Smooth muscle cell (in vitro differentiated cells): ENCODE results near the gene SNX24. TPM values are rescaled to one million over a fixed set of nuclear protein-coding genes. Genes with fewer than 3 reads are reported as not detected.
A peak's percentile ranks its signal among the peaks of the same experiment; 100 is the strongest.

Experiments
- DNase-seq: peaks from one replicate; lab custom pipeline; 2025; ENCODE audit not compliant: unreplicated experiment; lab: John Stamatoyannopoulos, UW
- H2AFZ ChIP-seq: fragments of 200-600 bp; sonication (generic); 2 replicates; pipeline ENCODE4 v1.6.0; 2016; ENCODE audit warnings: antibody characterized with exemption, low read depth, mild to moderate bottlenecking
- H3F3A ChIP-seq: fragments of 200-600 bp; sonication (generic); 2 replicates; pipeline ENCODE4 v1.6.0; 2017; ENCODE audit warnings: antibody characterized with exemption, low read depth
- H3K27ac ChIP-seq: fragments of 200-600 bp; sonication (generic); 2 replicates; pipeline ENCODE4 v1.5.1; 2016; ENCODE audit warnings: low read depth, mild to moderate bottlenecking
- H3K27me3 ChIP-seq: fragments of 200-600 bp; sonication (generic); 2 replicates; pipeline ENCODE4 v1.6.1; 2016; ENCODE audit warnings: low read depth, mild to moderate bottlenecking
- H3K36me3 ChIP-seq: fragments of 200-600 bp; sonication (generic); 2 replicates; pipeline ENCODE4 v1.5.1; 2016; ENCODE audit warnings: low read depth
- H3K4me1 ChIP-seq: fragments of 200-600 bp; sonication (generic); 2 replicates; pipeline ENCODE4 v1.5.1; 2016; ENCODE audit warnings: low read depth
- H3K4me2 ChIP-seq: fragments of 200-600 bp; sonication (generic); 2 replicates; pipeline ENCODE4 v1.6.0; 2016; ENCODE audit warnings: mild to moderate bottlenecking
- H3K4me3 ChIP-seq: fragments of 200-600 bp; sonication (generic); 2 replicates; pipeline ENCODE4 v1.5.1; 2016; ENCODE audit warnings: mild to moderate bottlenecking
- H3K79me2 ChIP-seq: fragments of 200-600 bp; sonication (generic); 2 replicates; pipeline ENCODE4 v1.6.0; 2016; ENCODE audit warnings: low read depth, mild to moderate bottlenecking
- H3K9ac ChIP-seq: fragments of 200-600 bp; sonication (generic); 2 replicates; pipeline ENCODE4 v1.6.0; 2016; ENCODE audit warnings: low read depth
- H3K9me3 ChIP-seq: fragments of 200-600 bp; sonication (generic); replicated peaks from 2 replicates; pipeline ENCODE4 v1.5.1; 2016; ENCODE audit warnings: low read depth
- H4K20me1 ChIP-seq: fragments of 200-600 bp; sonication (generic); 2 replicates; pipeline ENCODE4 v1.6.0; 2016; ENCODE audit warnings: low read depth
- CTCF ChIP-seq: fragments of 200-600 bp; sonication (generic); IDR thresholded peaks from 2 replicates; pipeline ENCODE4 v1.5.1; 2017; ENCODE audit warnings: borderline replicate concordance, mild to moderate bottlenecking, antibody characterized with exemption; ENCODE audit not compliant: insufficient read depth, poor library complexity, severe bottlenecking
- WGBS: methylation state at CpG from one replicate; pipeline ENCODE4 v1.1.7; 2016; ENCODE audit warnings: low lambda C conversion rate; 5-methylcytosine and 5-hydroxymethylcytosine counted together
- polyA plus RNA-seq: library from polyadenylated mRNA; unstranded; fragments of >200 nt; fragmentation: Nextera tagmentation; extraction: Ambion mirVana; gene quantifications from 2 replicates; pipeline ENCODE4 v1.2.1, GENCODE V29; 2016
- total RNA-seq: library from RNA; depleted of rRNA; stranded (reverse); fragments of >200 nt; gene quantifications from 2 replicates; pipeline ENCODE4 v1.2.3, GENCODE V29; 2014

The SNX24 gene
- total and polyA plus RNA-seq, 2 experiments from 2014 or later: 15.3 to 44.9 TPM

GRCh38 chr5:122870219-122870856 is 24.9 kb downstream of the SNX24 start:
- no peak overlapping the region for H3K9ac ChIP-seq
- H3K4me1 ChIP-seq: no peaks in the 10 kb centered on the region
- WGBS: 55% methylated on average over 7 of the region's 7 CpGs
- H3F3A ChIP-seq: peaks cover 4% of the 10 kb centered on the region
- peaks cover 33% of the 10 kb centered on the region for H3K79me2 ChIP-seq
- peaks cover 22% of the 10 kb centered on the region for H4K20me1 ChIP-seq
- peaks cover 6% of the 10 kb centered on the region for H3K36me3 ChIP-seq
- DNase-seq: no peak
- H3K27ac ChIP-seq: peak overlapping the region; percentile 2
- H3K9me3 ChIP-seq: no peaks in the 10 kb centered on the region
- no peak overlapping the region for H3K4me2 ChIP-seq
- H2AFZ ChIP-seq: no peak overlapping the region
- H3K27me3 ChIP-seq: no peaks in the 10 kb centered on the region
- H3K4me3 ChIP-seq: no peak overlapping the region
- no peak for TF ChIP-seq CTCF

GRCh38 chr5:122871661-122872060 is 26.2 kb downstream of the SNX24 start:
- no peak for DNase-seq
- 86% methylated on average over 8 of the region's 8 CpGs for WGBS
- no peaks in the 10 kb centered on the region for H3K27me3 ChIP-seq
- H2AFZ ChIP-seq: no peak overlapping the region
- H3K4me3 ChIP-seq: no peak overlapping the region
- H3K9ac ChIP-seq: no peak overlapping the region
- H3K36me3 ChIP-seq: peaks cover 6% of the 10 kb centered on the region
- H4K20me1 ChIP-seq: peaks cover 22% of the 10 kb centered on the region
- TF ChIP-seq CTCF: no peak
- peaks cover 4% of the 10 kb centered on the region for H3F3A ChIP-seq
- H3K4me2 ChIP-seq: no peak overlapping the region
- H3K4me1 ChIP-seq: no peaks in the 10 kb centered on the region
- H3K79me2 ChIP-seq: peaks cover 33% of the 10 kb centered on the region
- H3K27ac ChIP-seq: peak overlapping the region; percentile 29
- no peaks in the 10 kb centered on the region for H3K9me3 ChIP-seq

- Histone ChIP-seq H2AFZ (no peak overlapping the region), H3K27ac (no peak overlapping the region), H3K27me3 (no peaks in the 10 kb centered on the region), H3F3A (peaks cover 7% of the 10 kb centered on the region), H4K20me1 (peaks cover 23% of the 10 kb centered on the region), H3K9ac (no peak overlapping the region), H3K4me1 (no peaks in the 10 kb centered on the region), H3K4me3 (no peak overlapping the region), H3K36me3 (no peaks in the 10 kb centered on the region), H3K4me2 (no peak overlapping the region), H3K9me3 (no peaks in the 10 kb centered on the region), H3K79me2 (peaks cover 33% of the 10 kb centered on the region)
- 96% methylated on average over 4 of the region's 4 CpGs for WGBS
- TF ChIP-seq CTCF: no peak
- no peak for DNase-seq
These were observed 28.9 kb downstream of the SNX24 start for GRCh38 chr5:122874179-122874875.
